NCI-H82 (cell line): Measurements from ENCODE around the gene TCP11L2.
"Not testable (repeated sequence)": the region's sequence is repeated elsewhere in the genome, so short reads cannot be mapped to it uniquely, and the experiment has no call there.

Source experiments
- DNase-seq: peaks from one replicate; lab custom pipeline; 2025; lab: John Stamatoyannopoulos, UW

The TCP11L2 gene

DNA sequence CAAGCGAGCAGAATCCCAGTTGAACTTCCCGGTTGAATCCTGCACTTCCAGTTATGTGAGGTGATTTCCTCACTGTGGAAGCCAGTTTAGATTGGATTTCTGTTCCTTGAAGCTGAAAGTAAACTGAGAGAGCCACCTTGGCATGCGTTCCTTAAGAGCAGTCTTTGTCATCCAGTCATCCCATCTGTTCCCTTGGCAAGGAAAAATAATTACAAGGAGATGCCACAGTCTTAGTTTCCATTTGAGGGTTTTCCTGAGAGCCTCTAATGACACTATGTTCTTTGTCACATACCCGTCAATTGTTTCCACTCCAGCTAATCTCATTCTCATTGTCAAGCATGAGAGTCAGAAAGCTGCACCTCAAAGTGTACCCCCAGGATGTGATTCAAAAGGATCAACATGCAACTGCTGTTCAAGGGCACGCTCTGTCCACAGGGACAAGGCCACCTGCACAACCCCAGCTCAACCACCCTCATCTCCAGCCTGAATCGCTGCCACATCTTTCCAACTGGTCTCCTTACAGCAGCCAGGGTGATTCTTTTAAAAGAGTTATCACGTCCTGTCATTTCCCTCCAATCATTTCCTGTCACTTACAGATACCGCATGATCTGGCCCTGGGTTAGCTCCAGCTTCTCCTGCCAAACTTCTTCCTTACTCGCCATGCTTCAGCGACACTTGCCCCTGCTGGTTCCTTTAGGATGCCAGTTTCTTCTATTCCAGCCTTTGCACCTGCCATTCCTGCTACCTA lies 18.0 kb upstream of the TCP11L2 start:
- DNase-seq, result no peak

DNA sequence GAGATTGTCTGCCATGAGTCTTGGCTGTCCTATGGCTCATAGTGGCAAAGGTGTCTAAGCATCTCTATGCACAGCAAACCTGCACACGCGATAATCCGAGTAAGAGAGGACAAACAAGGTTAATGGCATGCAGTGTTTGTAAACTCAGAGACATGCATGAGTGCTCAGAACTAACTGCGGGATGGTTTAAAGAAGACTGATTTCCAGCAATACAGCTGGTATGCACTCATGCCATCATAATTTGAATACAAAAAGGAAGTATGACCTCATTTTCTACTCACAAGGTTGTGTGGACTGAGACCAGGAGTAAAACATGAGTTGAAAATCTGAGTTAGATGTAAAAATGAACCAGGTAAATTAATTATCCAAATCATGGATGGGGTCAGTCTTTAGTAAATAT lies 16.6 kb upstream of the TCP11L2 start:
- peak; percentile 12 for DNase-seq

DNA sequence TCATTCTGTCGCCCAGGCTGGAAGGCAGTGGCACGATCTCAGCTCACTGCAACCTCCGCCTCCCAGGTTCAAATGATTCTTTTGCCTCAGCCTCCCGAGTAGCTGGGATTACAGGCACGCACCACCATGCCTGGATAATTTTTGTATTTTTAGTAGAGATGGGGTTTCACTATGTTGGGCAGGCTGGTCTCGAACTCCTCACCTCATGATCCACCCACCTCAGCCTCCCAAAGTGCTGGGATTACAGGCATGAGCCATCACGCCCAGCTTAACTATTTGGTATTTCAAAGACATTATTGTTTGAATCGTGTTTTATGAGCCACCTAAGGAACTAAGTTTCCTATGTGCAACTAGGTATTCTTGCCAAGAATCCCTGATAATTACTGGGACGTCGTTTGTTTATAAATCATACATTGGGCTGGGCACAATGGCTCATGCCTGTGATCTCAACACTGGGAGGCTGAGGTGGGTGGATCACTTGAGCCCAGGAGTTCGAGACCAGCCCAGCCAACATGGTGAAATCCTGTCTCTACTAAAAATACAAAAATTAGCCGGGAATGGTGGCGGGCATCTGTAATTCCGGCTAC lies 15.9 kb upstream of the TCP11L2 start:
- DNase-seq, result not testable (repeated sequence)

DNA sequence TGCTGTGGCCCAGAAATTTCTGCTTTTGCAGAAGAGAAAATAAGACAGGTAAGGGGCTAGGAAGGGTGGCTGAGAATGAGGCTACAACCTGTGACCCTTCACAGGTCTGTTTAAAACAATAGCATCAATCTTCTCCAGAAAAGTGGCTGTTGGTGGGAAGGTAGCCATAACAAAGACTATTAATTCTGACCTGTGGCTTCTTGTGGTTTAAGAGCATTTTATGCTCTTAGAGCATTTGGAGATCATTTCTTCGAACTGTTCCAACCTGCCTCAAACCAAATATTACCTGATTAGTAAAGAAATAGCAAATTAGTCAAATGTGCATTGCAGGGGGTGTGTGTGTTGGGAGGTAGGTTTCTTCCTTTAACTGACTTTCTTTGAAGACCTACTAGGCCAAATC lies 15.2 kb upstream of the TCP11L2 start:
- DNase-seq, result no peak

DNA sequence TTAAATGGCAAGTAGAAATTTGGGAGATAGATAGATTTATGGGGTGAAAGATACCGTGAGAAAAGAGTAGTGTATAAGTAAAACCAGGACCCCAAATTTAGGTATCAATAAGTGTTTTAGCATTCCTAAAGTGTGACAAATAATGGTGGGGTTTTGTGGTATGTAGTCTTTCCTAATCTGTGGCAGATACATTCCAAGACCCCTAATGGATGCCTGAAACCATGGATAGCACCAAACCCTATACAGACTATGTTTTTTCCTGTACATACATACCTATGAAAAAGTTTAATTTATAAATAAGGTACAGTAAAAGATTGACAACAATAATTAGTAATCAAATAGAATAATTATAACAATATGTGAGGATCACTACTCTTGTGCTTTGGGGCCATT lies 14.4 kb upstream of the TCP11L2 start:
- DNase-seq, result no peak

DNA sequence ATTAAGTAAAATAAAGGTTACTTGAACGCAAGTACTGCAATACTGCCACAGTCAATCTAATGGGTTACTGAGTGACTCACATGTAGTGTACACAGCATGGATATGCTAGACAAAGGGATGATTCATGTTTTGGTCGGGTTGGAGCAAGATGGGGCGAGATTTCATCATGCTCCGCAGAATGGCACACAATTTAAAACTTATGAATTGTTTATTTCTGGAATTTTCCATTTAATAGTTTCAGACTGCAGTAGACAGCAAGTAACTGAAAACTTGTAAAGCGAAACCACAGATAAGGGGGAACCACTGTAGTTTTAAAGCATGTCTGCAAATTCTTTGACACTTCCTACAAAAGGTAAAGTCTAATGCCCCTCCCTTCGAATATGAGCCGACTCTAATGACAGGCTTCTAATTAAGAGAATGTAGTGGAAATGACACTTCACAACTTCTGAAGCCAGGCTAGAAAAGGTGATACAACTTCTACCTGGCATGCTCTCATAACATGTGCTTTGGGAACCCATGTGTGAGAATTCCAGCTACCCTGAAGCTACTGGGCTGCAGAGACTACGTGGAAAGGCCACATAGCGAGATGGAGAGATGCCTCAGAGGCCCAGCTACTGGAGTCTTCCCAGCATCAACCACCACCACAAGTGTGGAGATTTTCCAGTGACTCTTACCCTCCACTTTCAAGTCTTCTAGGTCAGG lies 13.9 kb upstream of the TCP11L2 start:
- DNase-seq, result no peak

DNA sequence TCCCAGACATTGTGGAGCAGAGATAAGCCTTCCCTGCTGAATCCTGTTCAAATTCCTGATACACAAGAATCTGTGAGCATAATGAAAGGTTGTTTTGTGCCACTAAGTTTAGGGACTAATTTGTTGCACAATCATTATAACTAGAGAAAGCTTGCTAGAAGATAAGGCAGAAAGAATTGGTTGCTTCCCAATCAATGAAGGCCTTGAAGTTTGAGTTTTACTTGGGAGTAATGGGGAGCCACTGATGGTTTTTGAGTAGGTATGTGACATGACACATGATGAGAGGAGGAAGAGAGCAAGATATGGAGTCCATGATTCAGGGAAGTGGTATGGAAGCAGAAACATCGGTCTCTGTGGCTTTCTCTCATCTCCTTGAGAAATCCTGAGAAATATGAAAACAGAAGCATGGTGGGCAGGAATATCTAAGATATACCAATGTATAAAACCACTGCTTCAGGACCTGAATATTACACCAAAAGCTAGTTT lies 13.3 kb upstream of the TCP11L2 start:
- DNase-seq, result no peak

DNA sequence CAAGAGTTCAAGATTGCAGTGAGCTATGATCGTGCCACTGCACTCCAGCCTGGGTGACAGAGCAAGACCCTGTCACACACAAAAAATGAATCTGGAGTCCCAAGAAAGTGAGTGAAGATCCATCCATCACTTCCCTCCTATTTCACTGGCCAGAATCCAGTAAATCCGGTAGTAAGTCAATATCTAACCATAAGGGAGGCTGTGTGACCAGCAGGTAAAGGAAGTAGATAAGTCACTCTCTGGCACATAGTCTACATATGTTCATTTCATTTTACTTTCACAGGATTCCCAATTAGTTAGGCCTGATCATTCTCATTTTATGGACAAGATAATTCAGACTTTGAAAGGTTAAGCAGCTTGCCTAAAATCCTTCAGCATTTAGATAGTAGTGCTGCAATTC lies 11.9 kb upstream of the TCP11L2 start:
- no peak for DNase-seq

DNA sequence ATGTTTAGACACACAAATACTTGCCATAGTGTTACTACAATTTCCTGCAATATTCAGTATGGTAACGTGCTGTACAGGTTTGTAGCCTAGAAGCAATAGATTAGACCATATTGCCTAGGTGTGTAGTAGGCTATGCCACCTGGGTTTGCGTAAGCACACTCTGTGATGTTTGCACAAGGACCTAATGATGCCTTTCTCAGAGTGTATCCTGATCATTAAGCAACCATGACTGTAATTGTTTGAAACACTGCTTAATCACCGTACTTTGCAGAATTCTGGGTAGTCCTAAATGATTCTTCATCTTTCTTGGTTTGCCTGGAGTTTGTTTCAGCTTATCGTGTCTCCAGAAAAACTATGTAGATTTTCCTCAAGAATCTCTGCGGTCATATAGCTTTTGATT lies 11.2 kb upstream of the TCP11L2 start:
- DNase-seq, result no peak

DNA sequence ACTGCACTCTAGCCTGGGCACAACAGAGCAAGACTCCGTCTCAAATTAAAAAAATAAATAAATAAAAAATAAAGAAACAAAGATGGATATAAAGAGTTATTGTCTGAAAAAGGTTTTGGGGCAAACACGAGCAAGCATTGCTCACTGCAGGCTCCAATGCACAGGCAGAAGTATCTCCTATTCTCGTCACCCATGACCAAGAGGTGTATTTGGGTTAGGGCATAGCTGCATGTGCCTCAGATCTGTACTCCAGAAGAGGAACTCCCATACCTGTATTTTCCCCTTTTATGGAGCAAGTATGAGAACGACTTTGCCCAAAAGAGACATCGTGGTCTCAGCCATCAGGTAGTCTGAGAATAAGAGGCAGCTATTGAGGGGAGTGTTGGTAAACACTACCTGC lies 10.2 kb upstream of the TCP11L2 start:
- no peak for DNase-seq

DNA sequence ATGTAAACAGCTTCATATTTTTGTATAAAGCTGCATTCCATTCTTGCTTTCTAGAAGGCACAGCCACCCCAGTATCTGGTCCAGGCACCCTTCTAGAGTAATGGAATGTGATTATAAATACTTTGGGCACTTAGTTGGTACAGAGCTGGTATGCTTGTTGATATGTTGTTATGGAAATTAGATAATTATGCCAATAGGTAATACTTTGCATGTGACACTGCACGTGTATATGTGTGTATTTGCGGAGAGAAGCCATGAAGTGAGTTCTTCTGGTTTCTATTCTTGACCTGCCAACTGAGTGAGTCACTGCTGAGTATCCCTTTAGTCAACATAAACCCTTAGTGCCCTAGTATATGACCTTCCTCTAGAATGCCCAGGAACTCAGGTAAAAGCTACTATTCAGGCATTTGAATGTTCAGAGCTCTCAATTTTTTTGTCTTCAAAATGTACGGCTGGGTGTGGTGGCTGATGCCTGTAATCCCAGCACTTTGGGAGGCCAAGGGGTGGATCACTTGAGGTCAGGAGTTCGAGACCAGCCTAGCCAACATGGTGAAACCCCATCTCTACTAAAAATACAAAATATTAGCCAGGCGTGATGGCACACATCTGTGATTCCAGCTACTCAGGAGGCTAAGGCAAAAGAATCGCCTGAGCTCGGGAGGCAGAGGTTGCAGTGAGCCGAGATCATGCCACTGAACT lies 6.2 kb upstream of the TCP11L2 start:
- no peak for DNase-seq

DNA sequence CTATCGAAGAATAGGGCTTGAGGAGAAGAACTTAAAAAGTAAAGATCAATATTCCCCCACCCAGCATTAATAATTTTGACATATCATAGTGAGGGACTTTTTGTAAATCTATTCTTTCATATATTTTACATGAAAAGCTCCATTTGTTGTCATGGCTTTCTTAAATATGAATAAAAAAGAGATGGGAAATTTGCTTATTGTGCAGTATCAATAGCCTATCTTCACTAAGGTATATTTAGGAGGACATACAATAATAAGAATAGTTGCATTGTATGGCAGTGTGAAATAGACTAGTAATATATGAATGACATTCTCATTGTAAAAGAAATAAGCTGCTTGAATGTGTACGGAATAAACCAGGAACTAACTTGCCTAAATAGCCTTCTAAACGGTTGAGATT lies 5.5 kb upstream of the TCP11L2 start:
- no peak for DNase-seq

DNA sequence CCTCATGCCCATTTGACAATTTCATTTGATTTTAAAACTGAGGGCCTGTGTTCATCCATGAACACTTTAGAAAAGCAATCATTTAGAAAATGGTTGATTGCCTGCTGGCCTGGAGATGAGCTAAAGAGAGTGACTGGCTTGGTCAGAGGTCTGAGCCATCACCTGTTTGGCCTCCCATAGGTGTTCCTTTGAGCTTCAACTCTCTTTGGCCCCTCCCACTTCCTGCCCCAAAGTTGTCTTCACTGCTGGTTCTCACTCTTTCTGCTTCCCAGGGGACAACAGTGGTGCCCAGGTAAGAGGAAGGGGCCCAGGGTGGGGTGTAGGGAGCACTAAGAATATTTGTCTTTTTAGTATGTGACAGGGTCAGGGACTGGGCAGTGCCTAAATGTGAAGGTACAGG lies 4.9 kb upstream of the TCP11L2 start:
- no peak for DNase-seq

DNA sequence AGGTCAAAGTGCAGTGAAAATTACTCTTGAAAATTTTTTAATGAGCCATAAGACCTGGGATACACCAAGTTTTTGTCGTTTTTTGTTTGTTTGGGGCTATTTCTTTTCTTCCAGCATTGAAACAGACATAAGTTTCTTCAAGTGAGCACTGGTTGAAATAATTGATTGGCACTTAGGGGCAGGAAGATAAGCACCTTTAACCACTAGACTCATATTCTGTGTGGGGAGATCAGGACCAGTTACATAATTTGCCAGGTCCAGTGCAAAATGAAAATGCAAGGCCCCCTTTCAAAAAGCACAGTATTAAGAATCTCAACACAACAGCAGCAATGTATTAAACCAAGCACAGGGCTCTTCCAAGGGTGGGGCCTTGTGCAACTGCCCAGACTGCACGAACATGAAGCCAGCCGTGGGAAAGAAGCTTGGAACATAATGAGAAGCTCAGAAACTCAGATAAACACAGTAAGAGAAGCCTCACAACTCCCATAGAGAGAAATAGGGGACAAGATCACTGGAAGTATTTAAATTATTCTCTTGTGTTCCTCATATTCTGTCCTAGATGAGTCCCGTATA lies 3.2 kb upstream of the TCP11L2 start:
- DNase-seq, result no peak

DNA sequence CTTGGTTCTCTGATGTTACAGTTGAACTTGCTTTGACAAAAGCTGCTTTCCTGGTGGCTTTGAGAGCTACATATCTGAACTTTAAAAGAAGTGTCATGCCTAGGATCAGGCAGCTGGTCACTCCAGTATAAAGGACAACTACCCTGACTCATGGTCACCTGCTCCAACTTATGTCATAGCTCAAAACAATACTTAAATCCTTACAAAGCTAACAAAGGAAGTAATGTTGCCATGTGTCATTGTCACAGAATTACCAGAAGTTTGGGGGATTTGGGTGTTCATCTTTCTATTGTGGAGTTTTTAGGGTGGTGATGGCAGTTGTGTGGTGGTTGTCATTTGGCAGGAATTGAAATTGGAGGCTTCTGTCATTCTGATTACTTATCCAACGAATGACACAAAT lies 1.8 kb upstream of the TCP11L2 start:
- DNase-seq, result no peak

DNA sequence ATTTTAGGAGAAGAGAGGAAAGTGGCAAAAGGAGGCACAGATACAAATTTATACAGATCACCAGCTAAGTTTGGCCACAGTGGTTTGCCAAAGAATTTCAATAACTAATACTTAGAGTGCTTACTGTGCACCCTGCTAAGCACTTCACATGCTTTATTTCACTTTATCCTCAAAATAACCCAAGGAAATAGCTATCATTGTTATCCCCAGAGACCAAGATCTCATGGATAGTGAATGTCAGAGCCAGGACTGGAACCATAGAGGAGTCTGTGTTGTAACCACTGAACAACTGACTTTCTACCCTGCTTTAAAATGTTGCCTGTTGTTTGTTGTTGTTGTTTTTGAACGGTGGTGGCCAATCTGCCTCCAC lies 1.3 kb upstream of the TCP11L2 start:
- DNase-seq, result no peak

DNA sequence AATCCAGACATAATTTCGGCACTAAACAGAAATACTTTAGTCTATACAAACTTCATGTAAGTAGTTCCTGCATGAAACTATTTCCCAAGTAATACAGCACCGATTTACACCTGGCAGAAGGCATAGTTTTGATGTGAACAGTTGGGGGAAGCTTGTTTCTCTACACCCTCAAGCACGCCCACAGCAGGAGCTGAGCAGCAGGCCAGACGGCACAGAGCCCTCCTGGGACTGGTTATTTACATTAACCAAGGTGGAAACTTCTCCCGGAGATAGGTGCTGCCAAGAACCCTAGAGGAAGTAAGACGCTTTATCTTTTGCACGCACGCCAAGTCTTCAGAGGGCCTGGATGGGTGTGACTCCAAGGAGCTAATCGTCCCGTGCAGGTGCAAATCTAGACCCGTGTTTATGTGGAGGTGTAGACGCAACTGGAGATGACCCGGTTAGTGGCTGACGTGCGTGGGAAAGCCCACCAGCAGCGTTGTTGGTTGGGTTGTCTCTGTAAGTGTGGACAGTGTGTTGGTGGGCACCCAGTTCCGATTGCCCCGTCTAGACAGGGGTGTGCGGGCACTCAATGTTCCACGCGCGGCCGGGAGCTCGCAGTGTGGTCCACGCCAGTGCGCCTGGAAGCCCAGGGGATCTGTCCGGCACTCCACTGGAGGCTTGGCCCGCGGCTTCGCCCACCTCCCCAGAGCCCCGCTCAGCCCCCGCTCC lies 767 bp upstream of the TCP11L2 start:
- DNase-seq, result peak; percentile 90

DNA sequence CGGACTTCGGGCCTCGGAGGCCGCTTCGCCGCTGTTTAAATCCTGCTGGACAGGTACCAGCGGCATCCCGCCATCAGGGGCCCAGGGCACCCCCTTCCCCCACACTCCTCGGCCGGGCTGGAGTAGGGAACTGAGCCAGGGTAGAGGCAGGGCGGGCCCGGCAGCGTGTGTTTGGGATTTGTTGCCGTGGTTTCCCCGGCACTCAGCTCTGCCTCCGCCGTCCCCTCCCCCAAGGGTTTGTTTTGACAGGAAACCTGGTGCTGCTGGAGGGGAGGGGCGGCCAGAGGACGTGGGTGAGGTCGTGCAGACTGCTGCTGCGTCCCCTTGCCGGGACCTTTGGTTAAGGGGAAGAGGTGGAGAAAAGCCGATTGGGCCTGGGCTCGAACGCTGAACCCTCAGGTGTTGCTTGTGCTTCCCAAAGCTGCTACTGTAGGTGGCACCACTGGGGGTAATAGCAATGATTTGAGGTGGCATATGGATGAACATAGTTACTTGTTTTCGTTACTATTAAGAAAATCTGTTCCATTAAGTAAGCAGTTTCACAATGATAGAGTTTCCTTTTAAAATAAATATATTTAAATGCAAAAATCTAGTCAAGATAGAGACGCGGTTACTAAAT lies 778 bp downstream of the TCP11L2 start:
- DNase-seq, result peak; percentile 96

DNA sequence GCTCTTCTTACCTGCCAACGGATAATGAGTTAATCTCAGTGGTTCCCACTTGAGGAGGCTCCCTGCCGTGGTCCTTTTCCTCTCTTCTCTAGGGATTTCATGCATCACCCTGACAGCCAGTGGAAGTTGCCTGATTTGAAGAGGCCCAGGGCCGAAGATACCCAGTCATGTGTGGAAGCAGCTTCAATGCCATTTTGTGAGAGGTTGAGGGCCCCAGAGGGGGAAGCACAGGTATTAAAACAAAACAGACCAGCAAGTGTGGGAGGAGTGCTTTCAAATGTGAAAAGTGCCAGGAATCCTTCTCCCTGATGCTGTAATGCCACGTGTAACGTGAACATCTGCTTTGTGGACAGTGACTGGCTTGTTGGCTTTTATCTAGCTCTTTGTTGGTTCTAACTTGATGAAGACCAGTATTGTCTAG lies 1.5 kb downstream of the TCP11L2 start:
- DNase-seq, result peak; percentile 23

DNA sequence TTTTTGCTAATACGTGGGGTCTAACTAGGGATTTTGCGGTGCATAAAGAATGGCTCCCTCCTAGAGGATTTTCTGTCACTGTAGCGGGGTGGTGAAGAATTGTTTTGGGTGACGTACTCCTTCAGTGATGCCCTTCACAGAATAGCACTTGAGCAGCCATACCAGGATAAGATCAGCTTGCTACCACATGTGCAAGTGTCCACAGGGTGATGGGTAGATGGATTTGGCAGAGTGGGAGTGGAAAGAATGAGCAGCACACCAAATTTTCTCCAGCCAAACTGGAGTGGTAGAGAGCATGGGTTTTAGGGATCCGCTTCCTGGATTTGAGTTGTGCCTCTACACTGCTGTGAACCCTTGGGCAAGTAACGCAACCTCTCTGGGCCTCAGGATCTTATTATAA lies 2.3 kb downstream of the TCP11L2 start:
- DNase-seq, result no peak

DNA sequence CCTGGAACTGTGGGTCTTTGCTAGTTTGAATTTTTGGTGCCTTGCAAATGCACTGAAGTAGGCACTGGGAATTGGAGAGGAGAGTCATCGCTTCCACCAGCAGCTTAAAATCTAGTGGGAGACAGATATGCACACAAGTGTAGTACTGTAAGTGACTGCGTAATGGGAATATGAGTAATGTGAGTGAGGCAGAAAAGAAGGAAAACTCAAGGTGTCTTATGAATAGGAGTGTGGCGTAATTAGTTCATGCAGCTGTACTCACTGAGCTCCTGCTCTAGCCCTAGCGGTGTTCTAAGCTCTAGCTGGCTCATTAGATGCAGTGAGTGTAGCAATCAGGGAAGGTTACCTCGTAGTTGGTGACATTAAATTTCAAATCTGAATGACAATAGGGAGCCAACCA lies 2.8 kb downstream of the TCP11L2 start:
- peak; percentile 7 for DNase-seq
